Upper lobe of left lung (tissue), 4 donors: ENCODE results near the gene CLMN.

Experiments
- CTCF ChIP-seq, 6 experiments: fragments of 450-650 bp in 4 of 6; fragments of 200-600 bp in 2 of 6; sonication (generic) in 2 of 6; IDR thresholded peaks; one replicate each; pipeline ENCODE4 v1.5.1; 2016 to 2019; ENCODE audit warnings: antibody characterized with exemption in 6 of 6
- EP300 ChIP-seq, 4 donors: sonication (generic); formaldehyde crosslinking; IDR thresholded peaks; one replicate each; pipeline ENCODE4 v1.5.1; 2017; ENCODE audit warnings: antibody characterized with exemption in 4 of 4, control low read depth in 2 of 4
- POLR2A ChIP-seq, 4 donors: fragments of 450-650 bp; IDR thresholded peaks; one replicate each; pipeline ENCODE4 v1.5.1; 2016 to 2017; ENCODE audit warnings: antibody characterized with exemption in 4 of 4, mild to moderate bottlenecking in 2 of 4
- POLR2AphosphoS5 ChIP-seq, 2 donors: sonication (generic); formaldehyde crosslinking; IDR thresholded peaks; one replicate each; pipeline ENCODE4 v1.5.1; 2017; ENCODE audit warnings: antibody characterized with exemption in 2 of 2

GRCh38 chr14:95188380-95188779 lies 131.3 kb downstream of the CLMN start:
- TF ChIP-seq CTCF (IDR thresholded peaks at IDR 0.05) (no peak), POLR2AphosphoS5 (IDR thresholded peaks at IDR 0.05) (no peak), POLR2A (IDR thresholded peaks at IDR 0.05) (no peak), EP300 (IDR thresholded peaks at IDR 0.05) (no peak)
